HepG2 (cell line): ENCODE results near the gene TIGD6. TPM values are rescaled to one million over a fixed set of nuclear protein-coding genes. Genes with fewer than 3 reads are reported as not detected.

ENCODE experiments used
- DDIT3 ChIP-seq: sonication (generic); formaldehyde crosslinking; IDR thresholded peaks from 2 replicates; pipeline ENCODE4 v1.4.0; 2020; ENCODE audit warnings: mild to moderate bottlenecking, missing genetic modification reagents
- DMAP1 ChIP-seq: IDR thresholded peaks from 2 replicates; pipeline ENCODE4 v1.6.1; 2016
- HNRNPUL1 ChIP-seq: fragments of 200-400 bp; formaldehyde crosslinking; IDR thresholded peaks from 2 replicates; pipeline ENCODE4 v1.6.1; 2017; ENCODE audit warnings: low read depth, mild to moderate bottlenecking, low read length, moderate library complexity
- MIXL1 ChIP-seq: IDR thresholded peaks from 2 replicates; pipeline ENCODE4 v1.6.1; 2016
- RFX3 ChIP-seq: IDR thresholded peaks from 2 replicates; pipeline ENCODE4 v1.6.1; 2016; ENCODE audit warnings: missing biosample characterization, missing genetic modification reagents
- SIX1 ChIP-seq: sonication (generic); formaldehyde crosslinking; IDR thresholded peaks from 2 replicates; pipeline ENCODE4 v1.4.0; 2020; ENCODE audit warnings: missing genetic modification reagents, borderline replicate concordance
- SMYD3 ChIP-seq: sonication (generic); formaldehyde crosslinking; IDR thresholded peaks from 2 replicates; pipeline ENCODE4 v1.8.1; 2023; ENCODE audit warnings: mild to moderate bottlenecking, missing genetic modification reagents
- ZBTB4 ChIP-seq: sonication (generic); formaldehyde crosslinking; IDR thresholded peaks from 2 replicates; pipeline ENCODE4 v1.4.0; 2020; ENCODE audit warnings: missing genetic modification reagents, mild to moderate bottlenecking, borderline replicate concordance
- ZEB1 ChIP-seq: IDR thresholded peaks from 2 replicates; pipeline ENCODE4 v1.6.1; 2012; ENCODE audit warnings: mild to moderate bottlenecking, low read depth, inconsistent platforms; ENCODE audit not compliant: insufficient replicate concordance
- ZFP36L1 ChIP-seq: sonication (generic); formaldehyde crosslinking; IDR thresholded peaks from 2 replicates; pipeline ENCODE4 v1.8.0; 2022; ENCODE audit warnings: mild to moderate bottlenecking, missing genetic modification reagents, moderate library complexity
- ZFY ChIP-seq: sonication (generic); formaldehyde crosslinking; IDR thresholded peaks from 2 replicates; pipeline ENCODE4 v1.4.0; 2020; ENCODE audit warnings: missing genetic modification reagents
- ZNF143 ChIP-seq: sonication (generic); formaldehyde crosslinking; IDR thresholded peaks from 2 replicates; pipeline ENCODE4 v1.4.0; 2020; ENCODE audit warnings: missing genetic modification reagents
- ZNF333 ChIP-seq: sonication (generic); formaldehyde crosslinking; IDR thresholded peaks from 2 replicates; pipeline ENCODE4 v1.4.0; 2020; ENCODE audit warnings: mild to moderate bottlenecking, missing genetic modification reagents, borderline replicate concordance
- ZNF335 ChIP-seq: sonication (generic); formaldehyde crosslinking; IDR thresholded peaks from 2 replicates; pipeline ENCODE4 v1.4.0; 2020; ENCODE audit warnings: missing genetic modification reagents
- ZNF652 ChIP-seq: IDR thresholded peaks from 2 replicates; pipeline ENCODE4 v1.6.1; 2016; ENCODE audit warnings: low read depth, borderline replicate concordance
- ZSCAN5A ChIP-seq: sonication (generic); formaldehyde crosslinking; IDR thresholded peaks from 2 replicates; pipeline ENCODE4 v1.8.0; 2022; ENCODE audit warnings: mild to moderate bottlenecking, missing genetic modification reagents, borderline replicate concordance
- polyA plus RNA-seq, 8 experiments: library from polyadenylated mRNA; depleted of rRNA in 3 of 8; stranded (reverse) in 7 of 8; unstranded in 1 of 8; fragments of >200 nt; fragmentation: Illumina TruSeq in 4 of 8; extraction: Trizol in 4 of 8; gene quantifications; 2 replicates each; pipeline versions ENCODE4 v1.2.1 to v1.2.3, GENCODE V29; 2011 to 2016; ENCODE audit warnings: low read depth in 4 of 8, missing spikeins in 1 of 8, mixed read lengths in 1 of 8; ENCODE audit not compliant: insufficient read depth in 1 of 8
- total RNA-seq, 5 experiments: library from RNA; depleted of rRNA; stranded (reverse); fragments of >200 nt; fragmentation: Illumina TruSeq; extraction: Trizol; gene quantifications; 2 replicates each; pipeline ENCODE4 v1.2.3, GENCODE V29; 2016; ENCODE audit warnings: low read depth in 1 of 5
- TF ChIP-seq, protein P1 (sequence below): sonication (generic); formaldehyde crosslinking; conservative IDR thresholded peaks from 2 replicates; pipeline ENCODE4 v1.4.0; 2020; ENCODE audit warnings: missing genetic modification reagents
- TF ChIP-seq, protein P2 (sequence below): sonication (generic); formaldehyde crosslinking; IDR thresholded peaks from 2 replicates; pipeline ENCODE4 v1.5.0; 2020; ENCODE audit warnings: missing genetic modification reagents
- TF ChIP-seq, protein P3 (sequence below): IDR thresholded peaks from 2 replicates; pipeline ENCODE4 v1.6.1; 2016; ENCODE audit warnings: low read depth, borderline replicate concordance

TIGD6 gene
- total and polyA plus RNA-seq, 2 of the 13 experiments (the other 11 are each of a cell fraction or from before 2014, with no cell fraction given) = 2.1 to 2.9 TPM

GRCh38 chr5:149960272-149961185 is 39.9 kb downstream of the TIGD6 start, which contains the start of gene SLC26A2 (continued):
- TF ChIP-seq ZFP36L1 (CRISPR knock-in tag) (0 out of 2 replicates have a peak, but pooled peaks have one; percentile 9), ZNF335 (CRISPR knock-in tag) (no peak), ZNF652 (no peak), DDIT3 (CRISPR knock-in tag) (no peak), ZFY (peak; percentile 75), HNRNPUL1 (no peak), SIX1 (CRISPR knock-in tag) (no peak), SMYD3 (CRISPR knock-in tag) (no peak), DMAP1 (CRISPR knock-in tag) (peak; percentile 21; the same call in 1 of the 2 replicates), RFX3 (CRISPR knock-in tag) (no peak), ZNF333 (CRISPR knock-in tag) (peak; percentile 84; the same call in 1 of the 2 replicates), ZSCAN5A (CRISPR knock-in tag) (no peak), ZNF143 (no peak), MIXL1 (CRISPR knock-in tag) (no peak), ZBTB4 (peak; percentile 74; the same call in 1 of the 2 replicates), ZEB1 (peak; percentile 49)
- TF ChIP-seq, protein P1, sequence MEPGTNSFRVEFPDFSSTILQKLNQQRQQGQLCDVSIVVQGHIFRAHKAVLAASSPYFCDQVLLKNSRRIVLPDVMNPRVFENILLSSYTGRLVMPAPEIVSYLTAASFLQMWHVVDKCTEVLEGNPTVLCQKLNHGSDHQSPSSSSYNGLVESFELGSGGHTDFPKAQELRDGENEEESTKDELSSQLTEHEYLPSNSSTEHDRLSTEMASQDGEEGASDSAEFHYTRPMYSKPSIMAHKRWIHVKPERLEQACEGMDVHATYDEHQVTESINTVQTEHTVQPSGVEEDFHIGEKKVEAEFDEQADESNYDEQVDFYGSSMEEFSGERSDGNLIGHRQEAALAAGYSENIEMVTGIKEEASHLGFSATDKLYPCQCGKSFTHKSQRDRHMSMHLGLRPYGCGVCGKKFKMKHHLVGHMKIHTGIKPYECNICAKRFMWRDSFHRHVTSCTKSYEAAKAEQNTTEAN = no peak; the same call in 1 of the 2 replicates
- TF ChIP-seq, protein P2, sequence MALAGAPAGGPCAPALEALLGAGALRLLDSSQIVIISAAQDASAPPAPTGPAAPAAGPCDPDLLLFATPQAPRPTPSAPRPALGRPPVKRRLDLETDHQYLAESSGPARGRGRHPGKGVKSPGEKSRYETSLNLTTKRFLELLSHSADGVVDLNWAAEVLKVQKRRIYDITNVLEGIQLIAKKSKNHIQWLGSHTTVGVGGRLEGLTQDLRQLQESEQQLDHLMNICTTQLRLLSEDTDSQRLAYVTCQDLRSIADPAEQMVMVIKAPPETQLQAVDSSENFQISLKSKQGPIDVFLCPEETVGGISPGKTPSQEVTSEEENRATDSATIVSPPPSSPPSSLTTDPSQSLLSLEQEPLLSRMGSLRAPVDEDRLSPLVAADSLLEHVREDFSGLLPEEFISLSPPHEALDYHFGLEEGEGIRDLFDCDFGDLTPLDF = peak; percentile 61; the same call in 1 of the 2 replicates
- TF ChIP-seq, protein P3, sequence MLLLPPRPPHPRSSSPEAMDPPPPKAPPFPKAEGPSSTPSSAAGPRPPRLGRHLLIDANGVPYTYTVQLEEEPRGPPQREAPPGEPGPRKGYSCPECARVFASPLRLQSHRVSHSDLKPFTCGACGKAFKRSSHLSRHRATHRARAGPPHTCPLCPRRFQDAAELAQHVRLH (CRISPR knock-in tag) = peak; percentile 36; the same call in 1 of the 2 replicates
